GM12878 (cell line): Measurements from ENCODE around the gene CASP10. TPM values are rescaled to one million over a fixed set of nuclear protein-coding genes. Genes with fewer than 3 reads are reported as not detected.

Experiments used
- ATAC-seq: fragments of 200-7000 bp; cut with Tn5 transposase; 3 replicates; pipeline ENCODE4 v1.9.1; 2020; ENCODE audit warnings: mild to moderate bottlenecking, moderate library complexity
- BruUV-seq: library from RNA; stranded (reverse); fragments of 400-500 nt; replicated peaks from 2 replicates; lab custom pipeline; 2021; lab: Mats Ljungman, UMichigan
- CTCF ChIA-PET: fragments of 300-600 bp; sonication (Branson Sonifier 250); formaldehyde crosslinking; extraction: SDS; loops from one replicate; lab custom pipeline; 2021; ENCODE audit warnings: inconsistent platforms; lab: Yijun Ruan, JAX
- POLR2A ChIA-PET: fragments of 350-600 bp; formaldehyde crosslinking; extraction: SDS; loops from one replicate; lab custom pipeline; 2021; ENCODE audit warnings: inconsistent platforms; lab: Charles Lee
- RAD21 ChIA-PET: fragments of 300-600 bp; sonication (Branson Sonifier 250); formaldehyde crosslinking; loops from one replicate; lab custom pipeline; 2023; ENCODE audit warnings: antibody characterized with exemption; ENCODE audit not compliant: unreplicated experiment; lab: Charles Lee
- SMC1A ChIA-PET: fragments of 300-600 bp; sonication (Branson Sonifier 250); formaldehyde crosslinking; loops from one replicate; lab custom pipeline; 2023; ENCODE audit not compliant: unreplicated experiment, uncharacterized antibody; lab: Charles Lee
- DNase-seq: peaks from one replicate; pipeline ENCODE4 v3.0.0-alpha.2; 2011; ENCODE audit warnings: low read depth, low spot score
- FAIRE-seq: peaks from 3 replicates; lab custom pipeline; 2011; peaks lifted over from hg19 to GRCh38; lab: Jason Lieb, UNC
- H2AFZ ChIP-seq: 2 replicates; pipeline ENCODE4 v1.6.0; 2011; ENCODE audit warnings: low read depth, low read length, control low read depth; ENCODE audit not compliant: control insufficient read depth
- H3K27ac ChIP-seq: 2 replicates; pipeline ENCODE4 v1.5.1; 2011; ENCODE audit warnings: control low read depth; ENCODE audit not compliant: control insufficient read depth, insufficient read depth
- H3K27me3 ChIP-seq, 2 experiments: replicated peaks in 1 of 2; 2 replicates each; pipeline versions ENCODE4 v1.6.0 to v1.6.1; 2011; ENCODE audit warnings: low read length in 1 of 2; ENCODE audit not compliant: control insufficient read depth in 2 of 2, insufficient read depth in 2 of 2
- H3K36me3 ChIP-seq, 2 experiments: 2 replicates each; pipeline ENCODE4 v1.5.1; 2011; ENCODE audit warnings: low read length in 1 of 2; ENCODE audit not compliant: control insufficient read depth in 2 of 2, insufficient read depth in 2 of 2
- H3K4me1 ChIP-seq: 2 replicates; pipeline ENCODE4 v1.6.1; 2011; ENCODE audit warnings: mild to moderate bottlenecking, low read length, moderate library complexity, mixed read lengths; ENCODE audit not compliant: control insufficient read depth, insufficient read depth
- H3K4me2 ChIP-seq: 2 replicates; pipeline ENCODE4 v1.6.0; 2011; ENCODE audit warnings: control low read depth; ENCODE audit not compliant: control insufficient read depth, insufficient read depth
- H3K4me3 ChIP-seq: fragments of 200-600 bp; sonication (generic); 2 replicates; pipeline ENCODE4 v1.5.1; 2016
- H3K79me2 ChIP-seq: 2 replicates; pipeline ENCODE4 v1.6.0; 2011; ENCODE audit warnings: low read length; ENCODE audit not compliant: control insufficient read depth, insufficient read depth
- H3K9ac ChIP-seq: 2 replicates; pipeline ENCODE4 v1.8.0; 2011; ENCODE audit warnings: low read length, control low read depth, mixed read lengths; ENCODE audit not compliant: control insufficient read depth, insufficient read depth
- H3K9me3 ChIP-seq: replicated peaks from 3 replicates; pipeline ENCODE4 v1.5.1; 2011; ENCODE audit warnings: mild to moderate bottlenecking, low read length; ENCODE audit not compliant: control insufficient read depth, insufficient read depth
- H4K20me1 ChIP-seq: 2 replicates; pipeline ENCODE4 v1.6.0; 2011; ENCODE audit not compliant: control insufficient read depth, insufficient read depth
- NR2C2 ChIP-seq: IDR thresholded peaks from 2 replicates; pipeline ENCODE4 v1.6.1; 2011; ENCODE audit warnings: borderline replicate concordance, low read depth; ENCODE audit not compliant: control insufficient read depth, insufficient read length
- RB1 ChIP-seq: fragments of 450-650 bp; formaldehyde crosslinking; IDR thresholded peaks from 2 replicates; pipeline ENCODE4 v1.6.1; 2017; ENCODE audit warnings: mild to moderate bottlenecking, borderline replicate concordance
- RBBP5 ChIP-seq: fragments of 200-600 bp; sonication (generic); conservative IDR thresholded peaks from 2 replicates; pipeline ENCODE4 v1.6.1; 2016
- SREBF1 ChIP-seq: IDR thresholded peaks from 2 replicates; pipeline ENCODE4 v1.6.1; 2012; ENCODE audit warnings: mild to moderate bottlenecking, low read length
- TARDBP ChIP-seq: IDR thresholded peaks from 2 replicates; pipeline ENCODE4 v1.6.1; 2016; ENCODE audit warnings: borderline replicate concordance
- TCF3 ChIP-seq: IDR thresholded peaks from 2 replicates; pipeline ENCODE4 v1.6.1; 2012; ENCODE audit warnings: low read depth, mild to moderate bottlenecking, low read length, borderline replicate concordance; ENCODE audit not compliant: insufficient read depth
- ZBED1 ChIP-seq: IDR thresholded peaks from 2 replicates; pipeline ENCODE4 v1.6.1; 2016; ENCODE audit warnings: borderline replicate concordance
- ZZZ3 ChIP-seq: IDR thresholded peaks from 2 replicates; pipeline ENCODE4 v1.6.1; 2011; ENCODE audit warnings: low read depth; ENCODE audit not compliant: control insufficient read depth, insufficient read length
- WGBS: methylation state at CpG from one replicate; pipeline ENCODE4 v1.1.6; 2016; ENCODE audit warnings: low lambda C conversion rate; ENCODE audit not compliant: insufficient replicate concordance, insufficient coverage; ENCODE audit errors: missing lambda C conversion rate; 5-methylcytosine and 5-hydroxymethylcytosine counted together
- in situ Hi-C: fragments of 300-500 bp; cut with MboI; formaldehyde crosslinking; loops from 9 replicates; pipeline ENCODE4 v1.14.3; 2018; ENCODE audit warnings: mixed read lengths
- intact Hi-C: fragments of 100-400 bp; cut with micrococcal nuclease; formaldehyde crosslinking; loops from one replicate; pipeline ENCODE4 v1.14.2; 2022; ENCODE audit not compliant: unreplicated experiment
- polyA plus RNA-seq, 11 experiments: library from polyadenylated mRNA; depleted of rRNA in 4 of 11; unstranded in 6 of 11; stranded (reverse) in 5 of 11; fragments of >200 nt; fragmentation: Nextera tagmentation in 4 of 11; fragmentation: Illumina TruSeq in 1 of 11; extraction: Ambion mirVana in 4 of 11; extraction: Trizol in 1 of 11; gene quantifications; 1 replicate in 1 of 11; 2 replicates in 10 of 11; pipeline versions ENCODE4 v1.2.1 to v1.2.3, GENCODE V29; 2011 to 2016; ENCODE audit warnings: inconsistent platforms in 2 of 11, missing spikeins in 2 of 11, low read depth in 1 of 11
- total RNA-seq, 4 experiments: library from RNA; depleted of rRNA in 3 of 4; stranded (reverse); fragments of >200 nt in 3 of 4; fragmentation: Illumina TruSeq in 1 of 4; extraction: Trizol in 1 of 4; gene quantifications; 2 replicates each; pipeline versions ENCODE4 v1.2.1 to v1.2.3, GENCODE V29; 2013 to 2021
- TF ChIP-seq, protein P1 (sequence below): IDR thresholded peaks from 2 replicates; pipeline ENCODE4 v1.6.1; 2011; ENCODE audit warnings: low read depth, low read length, improper control_type of control experiment, borderline replicate concordance

The CASP10 gene
- total and polyA plus RNA-seq, 10 of the 15 experiments (the other 5 are each of a cell fraction or from before 2014, with no cell fraction given): 7.2 to 14.1 (median 10.8) TPM

DNA sequence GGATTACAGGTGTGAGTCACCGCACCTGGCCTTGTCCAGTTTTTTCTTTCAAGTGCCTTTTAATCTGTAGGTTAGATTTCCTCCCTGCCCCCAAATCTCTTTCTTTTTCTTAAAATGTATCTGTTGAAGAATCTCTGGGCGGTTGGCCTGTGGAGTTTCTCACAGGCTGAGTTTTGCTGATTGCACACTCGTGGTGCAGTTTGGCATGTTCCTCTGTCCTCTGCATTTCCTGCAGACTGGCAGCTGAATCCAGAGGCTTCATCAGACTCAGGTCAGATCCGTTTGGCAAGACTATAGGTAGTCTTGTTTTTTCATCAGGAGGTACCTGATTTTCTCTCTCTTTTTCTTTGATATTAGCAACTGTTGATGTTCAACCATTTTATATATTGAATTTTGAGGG lies 5.5 kb downstream of the CASP10 start:
- in situ Hi-C loops: loop anchor here (5.0 kb wide), 2 partner anchors 39 to 174 kb away; no protein-coding TSS in a partner anchor
- intact Hi-C loops: no loop called here
- Histone ChIP-seq H3K9ac (no peak overlapping the region), H3K4me3 (no peak overlapping the region), H3K27ac (no peak overlapping the region), H3K4me1 (peaks cover under 1% of the 10 kb centered on the region; the same call in 1 of the 2 replicates), H3K27me3 (no peaks in the 10 kb centered on the region; a peak in 2 of 4 replicates), H3K79me2 (no peaks in the 10 kb centered on the region; the same call in 1 of the 2 replicates), H3K9me3 (no peaks in the 10 kb centered on the region), H2AFZ (no peak overlapping the region), H3K36me3 (no peaks in the 10 kb centered on the region; a peak in 1 of 4 replicates), H4K20me1 (no peaks in the 10 kb centered on the region), H3K4me2 (no peak overlapping the region)
- RAD21 ChIA-PET: no interaction called here
- ATAC-seq: no peak
- SMC1A ChIA-PET: interaction anchor here (0.6 kb wide), 1 partner anchor 122 kb away, joined by 3 read pairs; no protein-coding TSS in a partner anchor
- FAIRE-seq: no peak
- CTCF ChIA-PET: interaction anchor here (5.0 kb wide), 1 partner anchor 45 kb away, joined by 52 read pairs; no protein-coding TSS in a partner anchor
- no peak for TF ChIP-seq RBBP5
- no peak for TF ChIP-seq ZZZ3
- TF ChIP-seq SREBF1: no peak
- TF ChIP-seq TCF3: no peak
- TF ChIP-seq ZBED1: no peak
- TF ChIP-seq, protein P1, sequence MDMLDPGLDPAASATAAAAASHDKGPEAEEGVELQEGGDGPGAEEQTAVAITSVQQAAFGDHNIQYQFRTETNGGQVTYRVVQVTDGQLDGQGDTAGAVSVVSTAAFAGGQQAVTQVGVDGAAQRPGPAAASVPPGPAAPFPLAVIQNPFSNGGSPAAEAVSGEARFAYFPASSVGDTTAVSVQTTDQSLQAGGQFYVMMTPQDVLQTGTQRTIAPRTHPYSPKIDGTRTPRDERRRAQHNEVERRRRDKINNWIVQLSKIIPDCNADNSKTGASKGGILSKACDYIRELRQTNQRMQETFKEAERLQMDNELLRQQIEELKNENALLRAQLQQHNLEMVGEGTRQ: no peak
- no peak for TF ChIP-seq NR2C2
- TF ChIP-seq RB1: no peak
- TF ChIP-seq TARDBP: no peak
- POLR2A ChIA-PET: interaction anchor here (0.6 kb wide), 1 partner anchor 550 kb away, joined by 4 read pairs; no protein-coding TSS in a partner anchor
- no peak for DNase-seq
- 82% methylated on average over 4 of the region's 4 CpGs for WGBS
- BruUV-seq: no TSS peak
